NB4 (cell line): Measurements from ENCODE around the gene TPM3.

ENCODE experiments used
- CTCF ChIP-seq: IDR thresholded peaks from one replicate; pipeline ENCODE4 v1.5.1; 2012; ENCODE audit warnings: low read depth, low read length
- MAX ChIP-seq: IDR thresholded peaks from 2 replicates; pipeline ENCODE4 v1.6.1; 2011; ENCODE audit warnings: low read depth, low read length
- MYC ChIP-seq: IDR thresholded peaks from 2 replicates; pipeline ENCODE4 v1.6.1; 2011; ENCODE audit warnings: low read depth, low read length
- POLR2A ChIP-seq: IDR thresholded peaks from 2 replicates; pipeline ENCODE4 v1.6.1; 2011; ENCODE audit warnings: mild to moderate bottlenecking; ENCODE audit not compliant: insufficient read length; ENCODE audit errors: extremely low read depth

GRCh38 chr1:154213274-154213673, 21.4 kb upstream of the TPM3 start:
- TF ChIP-seq CTCF, result no peak
- no peak for TF ChIP-seq POLR2A
- no peak for TF ChIP-seq MAX
- TF ChIP-seq MYC, result no peak
